Activated CD8-positive, alpha-beta memory T cell treated with anti-CD3 and anti-CD28 coated beads, Interleukin-2, amount 50 U/mL, for 24 hours (primary cell): ENCODE data around the gene ARRB1.
A peak's percentile ranks its signal among the peaks of the same experiment; 100 is the strongest.
"Not testable (repeated sequence)": the region's sequence is repeated elsewhere in the genome, so short reads cannot be mapped to it uniquely, and the experiment has no call there.

Source experiments
- DNase-seq: peaks from one replicate; pipeline ENCODE4 v3.0.0-alpha.2; 2020; ENCODE audit errors: extremely low read depth

ARRB1 gene

GRCh38 chr11:75351541-75351790 is at the start of gene ARRB1:
ARRB1 (minus strand) TSS chr11:75351661; CDS start chr11:75351607, 54 bp downstream.
- no peak for DNase-seq

DNA sequence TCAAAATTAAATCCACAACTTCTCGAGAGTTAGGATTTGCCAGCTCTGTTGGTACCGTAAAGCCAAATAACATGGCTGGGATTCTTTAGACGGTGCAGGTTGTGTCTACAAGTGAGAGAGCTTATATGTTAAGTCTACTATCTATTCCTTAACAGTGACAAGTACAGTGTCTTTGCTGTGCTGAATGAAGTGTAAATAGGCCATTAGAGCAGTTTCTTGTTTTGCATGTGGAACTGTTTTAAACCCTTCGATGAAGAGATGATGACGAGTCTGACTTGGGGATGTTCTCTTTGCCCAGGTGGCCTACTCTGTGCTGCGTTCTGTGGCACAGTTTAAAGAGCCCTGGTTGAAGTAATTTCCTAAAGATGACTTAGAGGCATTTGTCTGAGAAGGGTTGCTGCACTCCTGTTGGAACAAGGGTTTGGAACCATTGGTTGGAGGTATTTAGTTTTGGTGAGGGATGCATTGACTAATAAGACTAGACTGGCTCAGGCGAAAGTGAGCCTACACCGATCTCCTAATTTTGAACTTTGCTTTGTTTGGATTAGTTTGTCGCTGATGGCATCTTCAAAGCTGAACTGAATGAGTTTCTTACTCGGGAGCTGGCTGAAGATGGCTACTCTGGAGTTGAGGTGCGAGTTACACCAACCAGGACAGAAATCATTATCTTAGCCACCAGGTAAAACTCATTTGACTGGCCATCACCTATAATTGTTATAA is 48.8 kb upstream of the ARRB1 start:
- DNase-seq, result no peak

DNA sequence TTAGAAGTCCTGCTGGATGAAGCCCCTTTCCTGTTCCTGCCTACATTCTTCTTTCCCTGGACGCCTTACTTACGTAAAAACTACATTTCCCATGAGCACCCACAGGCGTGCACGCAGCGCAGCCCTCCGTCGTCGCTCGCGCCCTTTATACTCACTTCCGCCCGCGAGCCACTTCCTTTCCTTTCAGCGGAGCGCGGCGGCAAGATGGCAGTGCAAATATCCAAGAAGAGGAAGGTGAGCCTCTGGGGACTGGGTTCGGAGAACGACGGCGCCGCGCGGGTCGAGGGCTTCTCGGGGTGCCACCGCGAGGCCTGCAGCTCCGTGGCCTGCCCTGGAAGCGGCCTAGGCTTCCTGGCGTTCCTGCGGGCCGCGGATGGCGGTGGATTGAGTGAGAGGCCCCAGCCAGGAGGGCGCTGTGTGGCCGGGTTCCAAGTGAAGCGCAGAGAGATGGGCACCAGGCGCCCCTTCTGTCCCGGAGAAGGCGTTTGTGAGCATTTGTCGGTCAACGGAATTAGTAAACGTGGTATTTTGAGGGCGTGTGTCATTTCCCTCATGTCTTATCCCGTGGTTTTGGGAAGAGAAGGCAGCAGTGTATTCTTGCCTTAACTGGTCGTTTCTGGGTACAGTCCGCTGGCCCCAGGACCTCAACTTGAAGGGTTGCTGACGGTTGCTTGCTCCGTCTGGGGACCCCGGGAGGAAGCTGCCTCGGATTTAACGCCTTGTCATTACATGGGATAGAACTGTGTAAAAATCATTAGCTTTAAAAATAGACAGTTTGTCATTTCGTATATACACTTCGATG is 48.1 kb upstream of the ARRB1 start, which contains the start of gene RPS3:
TSS of gene RPS3 (plus strand) at position 175 of the 802 bp plus-strand sequence. CDS start at position 205, 30 bp downstream.
- peak; percentile 63 for DNase-seq

GRCh38 chr11:75398906-75399305 is 47.4 kb upstream of the ARRB1 start:
- DNase-seq, result no peak

- no peak for DNase-seq
Observed at GRCh38 chr11:75394085-75394840, 42.8 kb upstream of the ARRB1 start.

- no peak for DNase-seq
Observed at GRCh38 chr11:75389925-75390324, 38.5 kb upstream of the ARRB1 start.

DNA sequence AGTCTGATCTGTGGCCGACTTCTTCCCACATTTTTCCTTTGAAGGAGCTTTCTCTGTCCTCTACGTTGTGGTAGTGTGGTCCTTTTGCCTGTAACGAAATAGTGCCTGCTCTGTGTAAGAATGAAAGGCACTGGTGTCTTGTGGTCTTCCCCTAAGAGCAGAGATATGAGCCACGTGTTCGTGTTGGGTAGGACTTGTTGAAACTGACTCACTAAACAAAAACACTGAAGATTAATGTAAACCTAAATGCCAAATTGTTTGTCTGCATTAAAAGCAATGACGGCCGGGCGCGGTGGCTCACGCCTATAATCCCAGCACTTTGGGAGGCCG is 37.8 kb upstream of the ARRB1 start:
- DNase-seq, result no peak

DNA sequence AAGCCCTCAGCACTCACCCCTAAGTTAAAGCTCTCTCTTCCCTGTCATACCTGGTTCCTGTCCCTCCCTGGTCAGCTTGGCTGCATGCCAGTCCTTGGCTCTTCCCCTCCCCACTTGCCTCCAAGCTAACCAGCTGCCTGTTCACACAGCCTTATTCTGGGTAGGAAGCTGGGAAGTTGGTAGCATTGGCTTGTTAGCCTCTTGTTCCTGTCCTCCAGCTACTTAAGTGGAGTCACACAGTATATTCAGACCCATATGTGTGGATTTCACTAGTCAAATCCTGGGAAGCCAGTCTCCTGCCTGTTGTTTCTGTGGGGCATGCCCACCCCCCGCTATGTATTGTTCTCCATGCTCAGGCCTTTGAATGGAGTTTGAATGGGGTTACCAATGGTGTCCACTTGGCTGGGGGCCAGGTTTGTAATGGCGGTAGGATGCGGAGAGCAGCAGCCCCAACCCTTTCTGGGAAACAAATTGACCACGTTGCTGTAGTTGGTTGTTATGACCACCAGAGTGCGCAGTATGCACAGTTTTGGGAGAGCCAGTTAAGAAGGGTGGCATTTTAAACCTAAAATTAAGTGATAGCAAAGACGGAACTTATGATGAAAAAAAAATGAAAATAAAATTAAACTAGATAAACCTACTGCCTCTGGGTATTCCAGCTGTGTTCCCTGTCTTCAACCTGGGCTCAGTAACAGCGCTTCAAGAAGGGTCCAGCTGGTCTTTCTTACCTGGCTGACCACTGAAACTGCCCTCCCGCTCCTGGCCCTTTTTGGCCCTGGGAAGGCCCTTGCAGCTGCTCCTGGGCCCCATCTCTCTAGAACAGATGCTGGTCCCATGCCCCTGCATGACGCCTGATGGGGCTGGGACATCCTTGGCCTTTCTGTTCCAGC is 37.2 kb upstream of the ARRB1 start:
- DNase-seq, result peak; percentile 44

DNA sequence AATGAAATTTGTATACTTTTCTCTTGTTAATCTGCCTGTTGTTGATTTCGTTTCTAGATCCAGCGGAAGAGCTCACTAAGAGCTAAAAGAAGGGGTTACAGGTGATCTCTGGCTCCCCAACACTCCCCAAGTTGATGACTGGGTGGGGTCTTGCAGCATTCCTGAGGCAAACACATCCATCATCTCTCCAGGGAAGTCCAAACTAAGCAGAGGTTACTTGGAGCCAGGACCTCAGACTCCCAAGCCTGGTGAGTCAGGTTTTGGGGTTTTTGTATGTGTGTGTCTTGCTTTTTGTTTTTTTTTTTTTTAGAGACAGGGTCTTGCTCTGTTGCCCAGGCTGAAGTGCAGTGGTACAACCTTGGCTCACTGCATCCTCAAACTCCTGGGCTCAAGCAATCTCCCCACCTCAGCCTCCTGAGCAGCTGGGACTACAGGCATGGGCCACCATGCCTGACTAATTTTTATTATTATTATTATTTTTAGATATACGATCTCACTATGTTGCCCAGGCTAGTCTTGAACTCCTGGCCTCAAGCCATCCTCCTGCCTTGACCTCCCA is 36.4 kb upstream of the ARRB1 start:
- no peak for DNase-seq

DNA sequence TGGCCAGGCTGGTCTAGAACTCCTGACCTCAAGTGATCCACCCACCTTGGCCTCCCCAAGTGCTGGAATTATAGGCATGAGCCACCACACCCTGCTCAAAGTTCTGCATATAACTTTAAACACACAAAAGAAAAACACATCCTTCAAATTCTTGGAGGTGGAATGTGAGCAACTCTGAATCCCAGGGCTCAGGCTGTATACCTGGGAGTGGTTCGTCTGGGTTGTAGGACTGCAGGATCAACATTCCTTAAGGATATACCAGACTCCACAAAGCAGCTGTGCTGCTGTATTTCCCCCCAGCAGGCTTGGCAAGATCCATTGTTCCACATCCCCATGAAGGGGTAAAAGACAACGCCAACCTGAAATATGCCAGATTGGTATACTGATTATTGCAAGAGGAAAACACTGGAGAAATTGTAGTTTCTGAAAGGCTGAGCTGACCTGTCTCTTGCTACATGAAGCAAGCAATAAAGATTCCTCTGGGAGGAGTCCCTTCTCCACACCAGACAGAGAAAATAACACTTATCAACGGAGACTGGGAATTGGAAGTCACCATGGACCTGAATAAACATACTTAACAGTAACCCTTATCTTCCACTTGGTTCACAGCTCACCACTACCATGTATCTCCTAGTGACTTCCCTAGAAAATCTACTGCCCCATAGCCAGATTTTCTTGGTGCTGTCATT is 35.6 kb upstream of the ARRB1 start:
- no peak for DNase-seq

DNA sequence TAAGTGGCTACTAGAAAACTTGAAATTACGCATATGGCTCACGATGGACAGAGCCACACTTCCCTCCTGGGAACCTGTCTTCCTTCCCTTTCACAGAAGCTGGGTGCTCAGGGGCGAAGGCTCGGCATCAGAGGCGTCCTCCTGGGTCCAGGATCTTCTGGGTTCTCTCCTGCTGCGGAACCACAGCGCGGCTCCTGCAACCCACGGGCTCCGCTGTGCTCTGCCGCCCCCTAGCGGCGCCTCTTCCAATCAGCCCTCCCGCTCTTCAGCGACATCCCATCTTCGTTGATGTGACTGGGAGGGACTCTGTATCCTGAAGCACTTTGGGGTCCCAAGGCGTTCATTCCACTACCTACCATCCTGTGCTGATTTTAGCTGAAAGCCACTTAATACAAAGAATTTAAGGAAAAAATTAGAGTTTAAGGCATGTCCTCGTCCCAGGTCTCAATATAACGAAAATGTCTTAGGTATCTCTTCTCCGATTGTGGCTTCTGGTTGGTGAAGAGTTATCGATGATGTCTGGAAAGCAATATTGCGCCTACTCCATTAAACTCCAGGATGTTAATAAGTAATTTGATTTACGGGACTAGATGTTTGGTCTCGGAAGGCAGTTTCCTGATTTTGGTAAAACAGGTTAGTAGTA is 33.1 kb upstream of the ARRB1 start:
- DNase-seq, result peak; percentile 29

DNA sequence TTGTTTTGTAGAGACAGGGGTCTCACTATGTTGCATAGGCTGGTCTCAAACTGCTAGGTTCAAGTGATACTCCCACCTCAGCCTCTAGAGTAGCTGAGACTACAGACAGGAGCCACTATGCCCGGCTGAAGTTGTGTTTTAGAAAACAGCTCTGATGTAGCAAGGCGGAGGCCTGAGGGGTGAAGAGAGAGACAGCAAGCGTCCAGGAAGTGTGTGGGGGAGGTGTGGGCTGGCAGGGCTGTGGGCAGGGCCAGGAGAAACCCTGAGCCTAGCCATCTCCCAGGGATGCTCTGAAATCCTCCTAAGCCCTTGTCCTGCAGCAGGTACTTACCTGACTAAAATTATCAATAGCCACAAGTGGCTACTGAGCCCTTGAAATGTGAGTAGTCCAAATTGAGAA is 31.8 kb upstream of the ARRB1 start:
- no peak for DNase-seq

- no peak for DNase-seq
Observed at GRCh38 chr11:75380716-75381420, 29.4 kb upstream of the ARRB1 start.

GRCh38 chr11:75380245-75380644 is 28.8 kb upstream of the ARRB1 start:
- DNase-seq, result no peak

- not testable (repeated sequence) for DNase-seq
Observed at GRCh38 chr11:75378776-75379175, 27.3 kb upstream of the ARRB1 start.

DNA sequence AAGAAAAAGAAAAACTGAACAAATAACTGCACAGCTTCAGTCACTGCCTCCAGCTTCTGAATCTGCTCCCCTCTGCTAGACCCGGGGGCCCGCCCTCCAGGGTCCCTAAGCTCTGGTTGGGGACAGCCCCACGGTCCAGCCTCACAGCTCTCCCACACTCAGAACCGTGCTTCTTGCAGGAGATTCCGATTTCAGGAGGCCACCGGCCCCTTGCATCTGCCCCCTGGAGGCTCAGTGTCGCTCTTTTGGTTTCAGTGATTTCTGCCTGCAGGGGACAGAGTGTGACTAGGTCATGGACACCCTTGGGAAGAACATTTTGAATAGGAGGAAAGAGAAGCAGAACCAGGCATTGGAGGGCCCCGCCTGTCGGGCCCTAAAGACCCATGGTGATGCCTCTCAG is 24.7 kb upstream of the ARRB1 start:
- DNase-seq, result no peak

- no peak for DNase-seq
Observed at GRCh38 chr11:75375626-75376025, 24.2 kb upstream of the ARRB1 start.

GRCh38 chr11:75374646-75375045 is 23.2 kb upstream of the ARRB1 start:
- DNase-seq, result no peak

DNA sequence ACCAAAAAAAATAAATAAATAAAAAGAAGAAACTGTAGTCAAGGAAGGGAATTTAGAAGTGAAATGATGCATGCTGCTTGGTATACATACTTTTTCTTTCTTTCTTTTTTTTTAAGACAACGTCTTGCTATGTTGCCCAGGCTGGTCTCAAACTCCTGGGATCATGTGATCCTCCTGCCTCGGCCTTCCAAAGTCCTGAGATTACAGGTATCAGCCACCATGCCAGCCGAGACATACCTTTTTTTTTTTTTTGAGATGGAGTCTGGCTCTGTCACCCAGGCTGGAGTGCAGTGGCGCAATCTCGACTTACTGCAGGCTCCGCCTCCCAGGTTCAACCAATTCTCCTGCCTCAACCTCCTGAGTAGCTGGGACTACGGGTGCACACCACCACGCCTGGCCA is 21.7 kb upstream of the ARRB1 start:
- DNase-seq, result no peak
